ENCODE results near the gene GRIN3B. TPM values are rescaled to one million over a fixed set of nuclear protein-coding genes. Genes with fewer than 3 reads are reported as not detected.

Gene GRIN3B
- total RNA-seq, 1 experiment from 2014 or later: 0.03 TPM

GRCh38 chr19:1057176-1057855 is 57.1 kb downstream of the GRIN3B start:
- in situ Hi-C loops (cut with HindIII; ENCODE audit: low pct_unique_long_range_greater_than_20kb, low sequenced_read_pairs): no loop called here
- DNase-seq (ENCODE audit: low read depth, low spot score): peak; percentile 35

- in situ Hi-C loops (cut with HindIII; ENCODE audit: low pct_unique_long_range_greater_than_20kb, low sequenced_read_pairs): no loop called here
- no peak for DNase-seq (ENCODE audit: low read depth, low spot score)
Measured at GRCh38 chr19:1058112-1058511, 57.9 kb downstream of the GRIN3B start.

Small RNAs within 50 kb of the gene (small RNA-seq; reads per million reads assigned to genes)
- 0.27 to 0.81 reads per million in 2 experiments for gene RNU6-2

Other genes with a start within 250 kb of the GRIN3B start
- gene MISP, start 249.3 kb upstream of the GRIN3B start, total RNA-seq (2014; rRNA removed; shearing (Covaris generic)): not detected in 2 replicates
- 124 and 140 TPM in 2 replicates for gene PTBP1, start 203.0 kb upstream of the GRIN3B start, total RNA-seq (2014; rRNA removed; shearing (Covaris generic))
- gene PLPPR3, start 178.5 kb upstream of the GRIN3B start, total RNA-seq (2014; rRNA removed; shearing (Covaris generic)): 1.4 and 1.8 TPM in 2 replicates
- not detected in 2 replicates for gene AZU1, start 172.6 kb upstream of the GRIN3B start, total RNA-seq (2014; rRNA removed; shearing (Covaris generic))
- not detected in 2 replicates for gene PRTN3, start 159.4 kb upstream of the GRIN3B start, total RNA-seq (2014; rRNA removed; shearing (Covaris generic))
- gene ELANE, start 148.1 kb upstream of the GRIN3B start, total RNA-seq (2014; rRNA removed; shearing (Covaris generic)): not detected in 2 replicates
- gene CFD, start 140.8 kb upstream of the GRIN3B start, total RNA-seq (2014; rRNA removed; shearing (Covaris generic)): 1.4 and 4.3 TPM in 2 replicates
- 3.2 and 3.9 TPM in 2 replicates for gene MED16, start 107.2 kb upstream of the GRIN3B start, total RNA-seq (2014; rRNA removed; shearing (Covaris generic))
- gene RNU6-9, start 106.9 kb upstream of the GRIN3B start, total RNA-seq (2014; rRNA removed; shearing (Covaris generic)): not detected in 2 replicates
- gene R3HDM4, start 87.2 kb upstream of the GRIN3B start, total RNA-seq (2014; rRNA removed; shearing (Covaris generic)): 20.0 and 21.0 TPM in 2 replicates
- gene KISS1R, start 83.1 kb upstream of the GRIN3B start, total RNA-seq (2014; rRNA removed; shearing (Covaris generic)): not detected in 2 replicates
- gene ARID3A, start 74.4 kb upstream of the GRIN3B start, total RNA-seq (2014; rRNA removed; shearing (Covaris generic)): 4.1 and 6.6 TPM in 2 replicates
- gene WDR18, start 16.1 kb upstream of the GRIN3B start, total RNA-seq (2014; rRNA removed; shearing (Covaris generic)): 24.4 and 36.1 TPM in 2 replicates
- gene TMEM259, start 20.7 kb downstream of the GRIN3B start, total RNA-seq (2014; rRNA removed; shearing (Covaris generic)): 44.8 and 51.8 TPM in 2 replicates
- not detected in 2 replicates for gene RNU6-2, start 21.1 kb downstream of the GRIN3B start, total RNA-seq (2014; rRNA removed; shearing (Covaris generic))
- gene CNN2, start 26.2 kb downstream of the GRIN3B start, total RNA-seq (2014; rRNA removed; shearing (Covaris generic)): 11.7 and 12.1 TPM in 2 replicates
- 2.3 and 3.3 TPM in 2 replicates for gene ABCA7, start 39.7 kb downstream of the GRIN3B start, total RNA-seq (2014; rRNA removed; shearing (Covaris generic))
- gene ARHGAP45, start 66.7 kb downstream of the GRIN3B start, total RNA-seq (2014; rRNA removed; shearing (Covaris generic)): 3.3 and 4.9 TPM in 2 replicates
- gene POLR2E, start 95.0 kb downstream of the GRIN3B start, total RNA-seq (2014; rRNA removed; shearing (Covaris generic)): 132 and 150 TPM in 2 replicates
- 252 and 258 TPM in 2 replicates for gene GPX4, start 103.6 kb downstream of the GRIN3B start, total RNA-seq (2014; rRNA removed; shearing (Covaris generic))
- 18.8 and 21.1 TPM in 2 replicates for gene SBNO2, start 173.8 kb downstream of the GRIN3B start, total RNA-seq (2014; rRNA removed; shearing (Covaris generic))
- 44.2 and 47.8 TPM in 2 replicates for gene STK11, start 205.4 kb downstream of the GRIN3B start, total RNA-seq (2014; rRNA removed; shearing (Covaris generic))
- 2.3 and 3.7 TPM in 2 replicates for gene CBARP, start 237.6 kb downstream of the GRIN3B start, total RNA-seq (2014; rRNA removed; shearing (Covaris generic))
- 30.3 and 36.6 TPM in 2 replicates for gene ATP5F1D, start 241.3 kb downstream of the GRIN3B start, total RNA-seq (2014; rRNA removed; shearing (Covaris generic))
- gene MIDN, start 248.2 kb downstream of the GRIN3B start, total RNA-seq (2014; rRNA removed; shearing (Covaris generic)): 4.6 and 8.8 TPM in 2 replicates

Measured in SK-MEL-5 (cell line).